Keratinocyte (primary cell): ENCODE results near the gene RAB13.

ENCODE experiments used
- EZH2 ChIP-seq: IDR thresholded peaks from one replicate; pipeline ENCODE4 v1.6.1; 2012; ENCODE audit warnings: inconsistent platforms, mild to moderate bottlenecking, low read length, moderate library complexity
- TF ChIP-seq, protein P1 (sequence below), 3 experiments: IDR thresholded peaks in 1 of 3; conservative IDR thresholded peaks in 1 of 3; optimal IDR thresholded peaks in 1 of 3; 2 replicates in 2 of 3; 3 replicates in 1 of 3; pipeline versions ENCODE3 to v1.5.1; 2011; ENCODE audit warnings: low read length in 3 of 3, mild to moderate bottlenecking in 3 of 3, moderate library complexity in 2 of 3, control low read depth in 1 of 3, inconsistent platforms in 1 of 3; ENCODE audit not compliant: insufficient read depth in 2 of 3; ENCODE audit errors: extremely low read depth in 1 of 3

DNA sequence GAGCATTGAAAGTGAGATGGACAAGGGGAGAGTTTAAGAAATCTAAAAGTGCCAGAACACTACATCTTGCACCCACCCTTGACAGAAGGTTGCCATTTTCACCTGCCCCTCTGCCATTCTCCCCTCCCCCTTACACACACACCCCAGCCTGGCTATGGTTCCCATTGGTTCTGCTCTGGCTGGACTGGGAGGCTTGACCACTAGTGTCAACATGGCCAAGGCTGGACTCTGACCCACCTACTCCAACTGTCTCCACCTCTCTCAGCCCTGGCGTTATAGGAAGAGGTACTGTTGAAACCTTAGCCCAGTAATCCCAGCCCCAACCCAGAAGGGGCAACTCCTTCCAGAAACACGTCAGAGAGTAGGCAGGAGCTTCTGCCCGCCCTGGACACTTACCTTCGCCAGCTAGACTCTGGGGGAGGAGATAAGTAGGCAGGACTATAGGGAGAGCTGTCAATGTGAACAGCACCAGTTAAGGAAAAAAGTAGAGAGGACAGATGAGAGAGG lies 32.2 kb downstream of the RAB13 start:
- TF ChIP-seq, protein P1, sequence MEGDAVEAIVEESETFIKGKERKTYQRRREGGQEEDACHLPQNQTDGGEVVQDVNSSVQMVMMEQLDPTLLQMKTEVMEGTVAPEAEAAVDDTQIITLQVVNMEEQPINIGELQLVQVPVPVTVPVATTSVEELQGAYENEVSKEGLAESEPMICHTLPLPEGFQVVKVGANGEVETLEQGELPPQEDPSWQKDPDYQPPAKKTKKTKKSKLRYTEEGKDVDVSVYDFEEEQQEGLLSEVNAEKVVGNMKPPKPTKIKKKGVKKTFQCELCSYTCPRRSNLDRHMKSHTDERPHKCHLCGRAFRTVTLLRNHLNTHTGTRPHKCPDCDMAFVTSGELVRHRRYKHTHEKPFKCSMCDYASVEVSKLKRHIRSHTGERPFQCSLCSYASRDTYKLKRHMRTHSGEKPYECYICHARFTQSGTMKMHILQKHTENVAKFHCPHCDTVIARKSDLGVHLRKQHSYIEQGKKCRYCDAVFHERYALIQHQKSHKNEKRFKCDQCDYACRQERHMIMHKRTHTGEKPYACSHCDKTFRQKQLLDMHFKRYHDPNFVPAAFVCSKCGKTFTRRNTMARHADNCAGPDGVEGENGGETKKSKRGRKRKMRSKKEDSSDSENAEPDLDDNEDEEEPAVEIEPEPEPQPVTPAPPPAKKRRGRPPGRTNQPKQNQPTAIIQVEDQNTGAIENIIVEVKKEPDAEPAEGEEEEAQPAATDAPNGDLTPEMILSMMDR (optimal IDR thresholded peaks at IDR 0.05 in 1 of 3, IDR thresholded peaks at IDR 0.05 in 1 of 3, conservative IDR thresholded peaks at IDR 0.05 in 1 of 3; ENCODE audit: extremely low read depth in 1 of 3, insufficient read depth in 2 of 3, low read length in 3 of 3): no peak
- TF ChIP-seq EZH2: no peak
